Prostate gland (tissue), 2 donors: ENCODE data around the gene SMC4. TPM values are rescaled to one million over a fixed set of nuclear protein-coding genes. Genes with fewer than 3 reads are reported as not detected.
"Not testable (repeated sequence)": the region's sequence is repeated elsewhere in the genome, so short reads cannot be mapped to it uniquely, and the experiment has no call there.

ENCODE experiments used
- DNase-seq: peaks from one replicate; pipeline ENCODE4 v3.0.0-alpha.2; 2019; ENCODE audit warnings: low spot score
- H3K27ac ChIP-seq, 2 donors: fragments of 200-600 bp; sonication (generic); 2 replicates each; pipeline ENCODE4 v1.5.1; 2017 to 2019
- H3K27me3 ChIP-seq: fragments of 200-600 bp; sonication (generic); replicated peaks from 2 replicates; pipeline ENCODE4 v1.5.1; 2019; ENCODE audit not compliant: insufficient read depth
- H3K36me3 ChIP-seq, 2 donors: fragments of 200-600 bp; sonication (generic); 1 replicate in 1 of 2; 2 replicates in 1 of 2; pipeline versions ENCODE4 v1.5.1 to v1.8.1; 2017 to 2019
- H3K4me1 ChIP-seq: fragments of 200-600 bp; sonication (generic); replicated peaks from 2 replicates; pipeline ENCODE4 v1.5.1; 2019
- H3K4me3 ChIP-seq, 2 donors: fragments of 200-600 bp; sonication (generic); 2 replicates each; pipeline ENCODE4 v1.5.1; 2017 to 2019
- H3K9me3 ChIP-seq: fragments of 200-600 bp; sonication (generic); 2 replicates; pipeline ENCODE4 v1.5.1; 2017
- CTCF ChIP-seq, 4 experiments: fragments of 200-600 bp in 2 of 4; fragments of 450-650 bp in 2 of 4; sonication (generic) in 2 of 4; IDR thresholded peaks; 1 replicate in 3 of 4; 2 replicates in 1 of 4; pipeline ENCODE4 v1.5.1; 2016 to 2019; ENCODE audit warnings: antibody characterized with exemption in 4 of 4, mild to moderate bottlenecking in 2 of 4, moderate library complexity in 2 of 4
- POLR2A ChIP-seq: fragments of 450-650 bp; IDR thresholded peaks from one replicate; pipeline ENCODE4 v1.6.1; 2016; ENCODE audit warnings: antibody characterized with exemption, mild to moderate bottlenecking
- POLR2AphosphoS5 ChIP-seq: sonication (generic); formaldehyde crosslinking; IDR thresholded peaks from one replicate; pipeline ENCODE4 v1.6.1; 2017; ENCODE audit warnings: antibody characterized with exemption
- WGBS: methylation state at CpG from one replicate; pipeline ENCODE4 v1.1.5; 2018; 5-methylcytosine and 5-hydroxymethylcytosine counted together
- intact Hi-C: fragments of 100-400 bp; cut with DNase I; formaldehyde crosslinking; loops from one replicate; pipeline ENCODE4 v1.14.2; 2022
- total RNA-seq, 2 donors: library from RNA; depleted of rRNA; stranded (reverse); fragments of >200 nt; gene quantifications; one replicate each; pipeline ENCODE4 v1.1.0, GENCODE V29; 2016

Gene SMC4
- total RNA-seq = 10 to 100 TPM; 13.8 to 40.4 TPM

- intact Hi-C loops = loop anchor here (10.0 kb wide), 1 partner anchor 335 kb away; no protein-coding TSS in a partner anchor
- Histone ChIP-seq H3K27me3 (no peaks in the 10 kb centered on the region), H3K4me3 (peak within 1 kb of the TSS; percentile 57 to 61), H3K36me3 (no peaks in the 10 kb centered on the region), H3K27ac (peak within 1 kb of the TSS; percentile 92 to 93), H3K4me1 (no peaks in the 10 kb centered on the region), H3K9me3 (no peaks in the 10 kb centered on the region)
- TF ChIP-seq CTCF (IDR thresholded peaks at IDR 0.05) (peak in 2 of 4 experiments; percentile 11 to 17), POLR2AphosphoS5 (peak; percentile 94), POLR2A (peak; percentile 49)
- DNase-seq = peak; percentile 96
- WGBS = under 1% methylated on average over 63 of the region's 63 CpGs
These were observed at the start of gene SMC4, which contains the start of gene IFT80 for GRCh38 chr3:160399125-160400029. SMC4 (plus strand) TSS chr3:160399650; CDS start chr3:160400827, 1,177 bp downstream. IFT80 (minus strand) TSS chr3:160399225; CDS start chr3:160384600, 14,625 bp downstream.

GRCh38 chr3:160355826-160356225, 43.6 kb upstream of the SMC4 start:
- no peaks in the 10 kb centered on the region for H3K27me3 ChIP-seq
- no peaks in the 10 kb centered on the region for H3K4me1 ChIP-seq
- H3K9me3 ChIP-seq = no peaks in the 10 kb centered on the region
- intact Hi-C loops = no loop called here
- 86% methylated on average over 4 of the region's 4 CpGs for WGBS
- no peak overlapping the region for H3K27ac ChIP-seq
- no peaks in the 10 kb centered on the region for H3K36me3 ChIP-seq
- TF ChIP-seq CTCF (IDR thresholded peaks at IDR 0.05) (no peak), POLR2A (no peak), POLR2AphosphoS5 (no peak)
- DNase-seq = no peak
- H3K4me3 ChIP-seq = no peak overlapping the region

- H3K4me3 ChIP-seq, intact Hi-C loops, DNase-seq, H3K27ac ChIP-seq, H3K36me3 ChIP-seq, H3K4me1 ChIP-seq, H3K9me3 ChIP-seq, H3K27me3 ChIP-seq: not testable (repeated sequence)
- WGBS = 80% methylated on average over 2 of the region's 2 CpGs
These were observed 36.6 kb upstream of the SMC4 start for GRCh38 chr3:160362896-160363295.

GRCh38 chr3:160365869-160366522, 33.5 kb upstream of the SMC4 start:
- Histone ChIP-seq H3K4me3 (no peak overlapping the region), H3K9me3 (no peaks in the 10 kb centered on the region), H3K36me3 (no peaks in the 10 kb centered on the region), H3K27ac (no peak overlapping the region), H3K27me3 (no peaks in the 10 kb centered on the region), H3K4me1 (no peaks in the 10 kb centered on the region)
- TF ChIP-seq CTCF (IDR thresholded peaks at IDR 0.05) (no peak), POLR2A (no peak), POLR2AphosphoS5 (no peak)
- no peak for DNase-seq
- intact Hi-C loops = no loop called here
- 97% methylated on average over 1 of the region's 1 CpG for WGBS

GRCh38 chr3:160368804-160369203, 30.6 kb upstream of the SMC4 start:
- no peaks in the 10 kb centered on the region for H3K9me3 ChIP-seq
- no peaks in the 10 kb centered on the region for H3K36me3 ChIP-seq
- H3K4me1 ChIP-seq = no peaks in the 10 kb centered on the region
- no peak overlapping the region for H3K27ac ChIP-seq
- no peak overlapping the region for H3K4me3 ChIP-seq
- intact Hi-C loops = no loop called here
- 64% methylated on average over 2 of the region's 2 CpGs for WGBS
- H3K27me3 ChIP-seq = no peaks in the 10 kb centered on the region
- no peak for DNase-seq
- TF ChIP-seq POLR2AphosphoS5 (no peak), CTCF (IDR thresholded peaks at IDR 0.05) (no peak), POLR2A (no peak)
